Activated CD8-positive, alpha-beta memory T cell treated with anti-CD3 and anti-CD28 coated beads, Interleukin-2, amount 50 U/mL, for 1 hour (primary cell): Measurements from ENCODE around the gene RFX2.
"Not testable (repeated sequence)": the region's sequence is repeated elsewhere in the genome, so short reads cannot be mapped to it uniquely, and the experiment has no call there.

Experiments
- DNase-seq: peaks from one replicate; pipeline ENCODE4 v3.0.0-alpha.2; 2020; ENCODE audit errors: extremely low read depth

Gene RFX2

DNA sequence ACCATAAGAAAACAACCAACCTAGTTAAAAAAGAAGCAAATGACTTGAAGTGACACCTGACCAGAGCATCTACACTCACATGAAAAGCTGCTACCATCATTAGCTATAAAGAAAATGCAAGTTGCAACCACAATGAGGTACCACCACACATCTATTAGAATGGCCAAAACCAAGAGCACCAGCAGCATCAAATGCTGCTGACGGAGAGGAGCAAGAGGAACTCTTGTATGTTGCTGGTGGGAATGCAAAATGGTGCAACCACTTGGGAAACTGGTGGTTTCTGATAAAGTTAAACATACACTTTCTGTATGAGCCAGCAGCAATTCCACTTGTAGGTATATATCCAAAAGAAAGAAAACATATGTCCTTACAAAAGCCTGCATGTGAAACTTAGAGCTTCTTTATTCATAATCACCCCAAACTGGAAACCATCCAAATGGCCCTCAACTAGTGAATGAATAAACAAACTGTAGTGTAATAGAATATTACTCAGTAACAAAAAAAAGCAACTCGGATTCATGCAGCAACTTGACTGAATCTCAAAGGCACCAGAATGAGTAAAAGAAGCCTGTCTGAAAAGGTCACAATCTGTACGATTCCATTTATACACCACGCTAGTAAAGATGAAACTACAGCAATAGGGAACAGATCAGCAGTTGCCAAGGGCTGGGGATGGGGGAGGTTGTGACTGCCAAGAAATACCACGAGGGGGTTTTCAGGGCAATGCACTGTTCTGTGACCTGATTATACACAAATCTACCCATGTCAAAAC, 71.5 kb downstream of the RFX2 start:
- no peak for DNase-seq

DNA sequence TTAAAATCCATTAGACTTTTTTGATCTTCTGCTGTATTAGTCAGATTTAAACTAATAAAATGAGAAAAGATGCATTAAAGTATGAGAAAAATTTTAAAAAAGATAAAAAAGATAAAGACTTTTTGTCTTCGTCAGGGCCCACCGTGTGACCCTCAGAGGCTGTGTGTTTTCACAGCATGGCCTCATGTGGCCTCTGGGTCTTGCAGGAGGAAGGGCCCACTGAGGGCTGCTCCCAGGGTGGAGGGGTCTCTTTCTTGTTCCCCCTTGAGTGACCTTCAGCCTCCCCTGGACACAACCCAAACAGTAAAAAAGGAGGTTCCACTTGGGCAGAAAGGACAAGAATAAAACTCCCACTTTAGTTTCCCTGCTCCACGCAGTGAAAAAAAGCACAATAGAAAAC, 75.3 kb downstream of the RFX2 start:
- DNase-seq, result no peak

DNA sequence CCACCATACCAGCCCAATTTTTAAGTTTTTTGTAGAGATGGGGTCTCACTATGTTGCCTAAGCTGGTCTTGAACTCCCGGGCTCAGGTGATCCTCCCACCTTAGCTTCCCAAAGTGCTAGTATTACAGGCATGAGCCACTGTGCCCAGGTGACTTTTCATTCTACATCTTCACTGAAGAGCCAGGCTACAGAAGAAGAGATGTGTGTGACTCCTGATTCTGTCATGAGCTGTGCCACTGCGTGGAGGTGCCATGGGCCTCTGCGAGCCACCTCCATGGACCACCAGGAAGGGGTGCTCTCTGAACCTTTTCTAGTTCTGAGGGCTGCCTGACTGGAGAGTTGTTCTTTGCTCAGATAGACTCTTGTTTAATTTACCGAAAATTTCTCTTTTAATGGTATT, 75.8 kb downstream of the RFX2 start:
- no peak for DNase-seq

DNA sequence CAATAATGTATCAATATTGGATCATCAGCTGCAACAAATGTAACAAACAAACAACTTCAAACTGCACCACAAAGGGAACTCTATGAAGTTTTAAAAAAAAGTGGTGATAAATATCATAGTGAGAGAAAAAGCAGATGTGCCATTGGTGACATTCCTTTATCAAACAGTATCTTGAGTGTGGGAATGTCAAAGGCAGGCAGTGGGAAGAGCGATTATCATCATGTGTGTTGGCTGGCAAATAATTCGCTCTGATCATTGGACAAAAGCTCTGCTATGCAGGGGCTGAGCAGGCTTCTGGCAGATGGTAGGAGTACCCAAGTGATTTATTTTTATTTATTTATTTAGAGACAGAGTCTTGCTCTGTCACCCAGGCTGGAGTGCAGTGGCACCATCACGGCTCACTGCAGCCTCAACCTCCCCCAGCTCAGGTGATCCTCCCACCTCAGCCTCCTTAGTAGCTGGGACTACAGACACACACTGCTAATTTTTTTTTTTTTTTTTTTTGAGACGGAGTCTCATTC, 76.5 kb downstream of the RFX2 start:
- DNase-seq, result no peak

DNA sequence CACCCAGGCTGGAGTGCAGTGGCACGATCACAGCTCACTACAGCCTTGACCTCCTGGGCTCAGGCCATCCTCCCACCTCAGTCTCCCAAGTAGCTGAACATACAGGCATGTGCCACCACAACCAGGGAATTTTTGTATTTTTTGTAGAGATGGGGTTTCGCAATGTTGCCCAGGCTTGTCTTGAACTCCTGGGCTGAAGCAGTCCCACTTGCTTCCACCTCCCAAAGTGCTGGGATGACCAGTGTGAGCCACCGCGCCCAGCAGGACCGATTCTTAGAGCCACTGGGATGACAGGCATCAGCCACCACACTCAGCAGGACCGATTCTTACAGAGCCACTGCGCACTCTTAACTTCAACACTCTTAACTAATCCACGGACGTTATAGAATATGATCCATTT, 77.5 kb downstream of the RFX2 start:
- DNase-seq, result no peak

DNA sequence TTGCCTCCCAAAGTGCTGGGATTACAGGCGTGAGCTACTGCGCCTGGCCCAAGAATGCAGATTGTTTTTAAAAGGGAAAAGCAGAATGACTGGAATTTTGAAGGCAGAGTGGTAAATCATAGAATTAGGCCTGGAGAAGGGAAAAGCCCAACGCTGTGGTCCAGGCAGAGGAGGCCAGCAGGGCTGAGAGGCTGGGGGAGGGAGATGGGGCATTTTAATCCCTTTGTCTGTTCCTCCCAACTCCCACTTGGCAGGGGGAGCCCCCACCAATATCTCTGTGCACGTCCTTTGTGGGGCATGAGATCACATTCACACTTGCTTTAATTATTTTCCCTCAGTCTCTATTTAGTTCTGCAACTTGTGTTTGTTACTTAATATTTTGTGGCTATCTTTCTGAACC, 77.9 kb downstream of the RFX2 start:
- no peak for DNase-seq

DNA sequence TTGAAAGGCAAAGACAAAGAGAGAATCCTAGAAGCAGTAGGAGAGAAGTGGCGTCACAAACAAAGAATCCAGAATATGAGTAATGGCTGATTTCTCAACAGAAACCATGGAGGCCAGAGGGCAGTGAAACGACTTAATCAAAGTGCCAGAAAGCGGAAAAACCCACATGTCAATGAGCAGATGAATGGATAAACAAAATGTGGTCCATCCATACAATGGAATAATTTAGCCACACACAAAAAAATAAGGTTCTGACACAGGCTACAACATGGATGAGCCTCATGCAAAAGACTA, 80.1 kb downstream of the RFX2 start:
- no peak for DNase-seq

DNA sequence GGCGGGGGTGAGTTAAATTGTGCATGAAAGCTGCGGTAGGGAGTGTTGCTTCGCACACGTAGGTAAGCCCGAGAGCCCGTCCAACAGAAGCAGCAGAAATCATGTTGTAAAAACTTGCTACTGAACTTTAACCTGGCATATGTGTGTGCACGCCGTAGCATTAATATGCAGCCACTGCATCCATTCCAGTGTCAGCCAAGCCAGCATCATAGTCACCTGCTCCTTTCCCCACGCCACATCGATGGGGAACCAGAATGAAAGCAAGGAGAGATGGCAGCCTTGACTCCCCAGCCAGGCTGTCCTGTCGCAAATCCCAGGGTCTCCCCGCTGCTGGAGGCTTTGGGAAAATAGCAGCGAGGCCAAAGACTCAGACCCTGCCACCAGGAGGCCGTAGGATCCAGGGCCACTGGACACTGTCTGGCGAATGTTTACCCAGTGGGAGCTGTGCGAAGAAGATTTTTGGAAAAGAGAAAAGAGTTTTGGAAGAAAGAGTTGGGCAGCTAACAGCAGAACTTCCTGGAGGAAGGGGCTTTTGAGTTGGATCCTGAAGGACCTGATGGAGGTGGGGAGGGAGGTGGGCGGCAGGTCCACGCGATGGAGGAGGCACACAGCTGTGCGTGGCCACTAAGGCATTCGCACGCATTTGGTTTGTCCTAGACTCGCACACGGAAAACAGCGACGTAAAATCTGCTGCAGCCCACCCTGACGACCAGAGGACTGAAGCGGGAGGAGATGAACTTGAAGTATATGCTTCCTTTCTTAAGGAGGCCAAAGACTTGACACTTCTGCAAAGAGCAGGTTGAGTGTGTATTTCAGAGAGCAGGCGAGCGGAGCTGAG, 83.7 kb downstream of the RFX2 start:
- no peak for DNase-seq

DNA sequence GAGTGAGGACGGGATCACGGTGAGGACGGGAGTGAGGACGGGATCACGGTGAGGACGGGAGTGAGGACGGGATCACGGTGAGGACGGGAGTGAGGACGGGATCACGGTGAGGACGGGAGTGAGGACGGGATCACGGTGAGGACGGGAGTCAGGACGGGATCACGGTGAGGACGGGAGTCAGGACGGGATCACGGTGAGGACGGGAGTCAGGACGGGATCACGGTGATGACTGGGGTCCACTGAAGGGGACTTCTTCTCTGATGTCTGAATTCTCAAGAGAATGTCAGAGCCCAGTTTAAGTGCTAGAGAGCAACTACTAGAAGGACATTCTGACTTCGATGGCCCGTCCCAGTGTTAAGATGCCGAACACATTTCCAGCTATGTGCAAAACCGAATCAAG, 85.5 kb downstream of the RFX2 start:
- not testable (repeated sequence) for DNase-seq

DNA sequence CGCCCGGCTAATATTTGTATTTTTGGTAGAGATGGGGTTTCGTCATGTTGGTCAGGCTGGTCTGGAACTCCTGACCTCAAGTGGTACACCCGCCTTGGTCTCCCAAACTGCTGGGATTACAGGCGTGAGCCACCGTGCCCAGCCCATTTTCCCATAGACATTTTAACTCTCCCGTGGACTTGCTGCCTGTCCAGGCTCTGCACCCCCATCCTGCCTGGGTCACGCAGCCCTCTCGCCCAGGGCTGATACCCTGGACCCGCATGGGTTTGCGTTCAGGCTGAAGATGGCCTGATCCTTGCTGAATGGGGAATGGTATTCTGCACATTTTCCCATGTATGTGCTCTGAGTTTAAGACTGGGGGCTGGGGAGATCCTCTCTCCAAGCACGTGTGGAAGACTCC, 86.4 kb downstream of the RFX2 start:
- no peak for DNase-seq

DNA sequence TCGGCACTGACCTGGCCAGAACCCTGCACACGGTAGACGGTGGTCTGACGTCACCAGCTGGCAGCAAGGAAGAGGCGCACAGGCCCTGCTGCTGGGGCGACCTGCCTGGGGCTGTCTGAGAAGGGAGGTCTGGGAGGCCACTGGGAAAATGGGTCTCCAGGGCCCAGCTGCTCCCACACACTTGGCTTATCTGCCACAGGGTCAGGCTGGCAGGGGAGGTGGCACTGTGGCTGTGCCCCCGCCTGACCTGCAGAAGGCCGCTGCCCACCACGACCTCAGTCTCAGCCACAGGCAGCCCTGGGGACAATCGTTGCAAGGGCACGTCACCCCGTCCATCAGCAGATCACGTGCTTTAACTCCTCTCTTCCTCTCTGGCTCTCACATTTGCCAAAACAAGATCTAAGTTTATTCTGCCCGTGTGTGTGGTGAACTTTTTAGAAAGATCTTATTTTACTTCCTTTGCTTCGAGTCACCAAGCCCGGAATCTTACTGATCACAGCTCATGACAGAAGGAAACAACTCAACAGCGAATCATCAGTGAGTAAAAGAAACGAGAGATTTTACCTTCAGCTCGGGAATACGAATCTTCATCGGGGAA, 87.1 kb downstream of the RFX2 start:
- DNase-seq, result no peak

DNA sequence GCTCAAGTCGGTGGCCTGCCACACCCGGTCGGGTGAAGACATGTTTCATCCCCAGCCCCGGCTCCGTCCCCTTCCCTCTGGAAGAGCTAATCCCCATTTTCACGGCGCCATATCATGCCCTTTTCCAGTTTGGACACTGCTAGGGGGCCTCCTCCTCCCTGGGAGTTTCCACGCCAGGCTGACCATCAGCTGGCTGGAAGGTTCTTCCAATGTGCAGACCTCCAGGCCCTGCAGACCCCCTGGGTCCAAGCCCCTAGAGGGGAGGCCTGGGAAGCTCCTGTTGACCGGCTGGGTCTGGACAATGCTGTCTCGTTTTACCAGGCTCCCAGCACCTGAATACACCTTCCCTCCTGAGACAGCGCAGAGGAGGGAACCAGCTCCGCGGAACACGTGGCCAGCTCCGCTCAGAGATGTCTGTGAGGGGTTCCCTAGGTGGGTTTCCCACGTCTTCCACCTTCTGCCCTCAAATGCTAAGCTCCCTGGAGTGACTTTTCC, 87.7 kb downstream of the RFX2 start:
- DNase-seq, result no peak

DNA sequence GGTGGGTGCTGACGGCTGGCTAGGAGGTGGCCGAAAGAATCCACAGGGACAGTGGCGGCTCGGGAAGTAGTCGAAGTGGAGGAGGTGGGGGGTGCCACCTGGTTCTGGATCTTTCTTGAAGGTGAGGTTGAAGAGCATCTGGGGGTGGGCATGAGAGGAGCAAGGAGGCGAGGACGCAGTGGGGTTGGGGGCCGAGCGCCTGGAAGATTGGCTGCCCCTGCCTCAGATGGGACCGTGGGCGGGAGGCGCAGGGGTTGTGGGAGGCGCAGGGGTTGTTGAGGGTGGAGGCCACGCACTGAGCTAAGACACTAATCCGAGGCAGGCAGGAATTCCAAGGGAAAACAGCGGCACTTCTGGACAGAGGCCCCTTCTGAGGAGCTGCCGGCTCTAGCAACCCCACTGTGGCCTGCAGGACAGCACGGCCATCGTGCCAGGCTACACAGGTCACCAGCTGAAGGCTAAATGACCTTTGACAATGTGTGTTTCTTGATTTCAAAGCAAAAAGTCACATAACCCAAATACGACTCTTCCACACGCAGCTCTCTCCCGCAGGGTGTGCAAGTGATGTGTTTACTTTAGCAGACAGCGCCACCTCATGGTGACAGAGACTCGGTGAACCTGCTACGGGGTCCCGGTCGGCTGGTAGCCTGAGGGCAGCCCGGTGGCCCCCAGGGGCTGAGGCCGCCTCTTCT, 88.3 kb downstream of the RFX2 start:
- DNase-seq, result peak; percentile 50

DNA sequence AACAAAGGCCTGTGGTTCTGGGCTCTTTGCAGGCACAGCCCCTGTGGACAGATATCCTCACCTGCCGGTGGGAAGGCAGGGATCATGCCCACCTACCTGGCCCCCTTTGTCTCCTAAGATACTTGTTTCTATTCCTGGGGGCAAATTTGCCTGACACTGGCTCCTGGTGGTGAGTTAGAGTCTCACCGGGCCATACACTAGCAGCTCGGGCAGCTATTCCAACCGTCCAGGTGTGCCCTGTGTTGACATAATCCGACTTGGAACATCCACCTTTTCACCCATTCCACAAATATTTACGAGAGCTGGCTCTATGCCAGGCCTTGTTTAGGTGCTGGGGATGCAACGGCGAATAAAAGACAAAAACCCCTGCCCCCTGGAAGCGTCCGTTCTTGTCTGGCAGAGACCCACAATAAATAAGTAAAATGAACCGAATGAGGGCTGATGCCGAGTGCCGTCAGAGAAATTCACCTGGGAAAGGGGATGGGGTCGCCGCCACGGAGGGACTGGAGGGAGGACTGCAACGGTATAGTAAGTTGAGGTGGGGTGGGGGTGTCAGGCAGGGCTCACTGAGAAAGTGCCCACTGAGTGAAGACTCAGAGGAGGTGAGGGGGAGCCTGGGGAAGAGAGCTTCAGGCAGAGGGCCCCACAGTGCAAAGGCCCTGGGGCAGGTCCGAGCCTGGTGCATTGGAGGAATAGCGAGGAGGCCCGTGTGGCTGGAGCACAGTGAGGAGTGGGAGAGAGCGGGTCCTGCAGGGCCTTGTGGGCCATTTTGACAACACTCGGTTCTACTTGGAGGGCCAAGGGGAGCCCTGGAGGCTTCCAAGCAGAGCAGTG, 89.1 kb downstream of the RFX2 start:
- DNase-seq, result no peak

DNA sequence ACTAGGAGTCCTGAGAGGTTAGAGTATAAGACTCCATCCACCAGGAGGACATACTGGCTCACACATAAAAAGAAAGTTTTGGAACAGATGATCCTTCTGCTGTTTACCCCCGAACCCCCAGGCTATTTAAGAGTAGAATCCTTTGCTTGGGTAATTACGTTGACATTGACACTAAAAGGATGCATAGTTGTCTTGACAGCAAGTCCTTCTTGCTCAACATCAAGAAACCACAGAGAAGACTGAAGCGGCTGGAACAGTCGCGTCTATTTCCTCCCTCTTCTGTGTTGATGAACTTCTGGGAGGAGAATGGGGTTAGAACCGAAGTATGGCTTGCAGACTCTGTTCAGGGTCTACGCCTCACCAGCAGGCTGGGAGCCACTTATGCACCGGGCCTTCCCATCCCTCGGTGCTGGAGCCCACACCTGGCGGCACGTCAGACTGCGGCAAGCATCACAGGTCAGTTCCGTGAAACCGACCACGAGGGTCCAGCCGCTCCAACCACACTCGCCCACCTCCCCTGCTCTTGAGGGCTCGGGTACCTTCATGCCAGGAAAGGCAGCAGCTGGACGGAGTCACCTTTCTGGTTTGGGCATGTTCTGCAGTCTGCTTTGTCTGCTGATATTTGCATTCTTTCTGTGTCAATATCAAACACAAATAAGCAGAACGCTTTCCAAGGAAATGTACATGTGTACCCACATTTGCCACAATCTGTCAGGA, 90.0 kb downstream of the RFX2 start:
- no peak for DNase-seq

DNA sequence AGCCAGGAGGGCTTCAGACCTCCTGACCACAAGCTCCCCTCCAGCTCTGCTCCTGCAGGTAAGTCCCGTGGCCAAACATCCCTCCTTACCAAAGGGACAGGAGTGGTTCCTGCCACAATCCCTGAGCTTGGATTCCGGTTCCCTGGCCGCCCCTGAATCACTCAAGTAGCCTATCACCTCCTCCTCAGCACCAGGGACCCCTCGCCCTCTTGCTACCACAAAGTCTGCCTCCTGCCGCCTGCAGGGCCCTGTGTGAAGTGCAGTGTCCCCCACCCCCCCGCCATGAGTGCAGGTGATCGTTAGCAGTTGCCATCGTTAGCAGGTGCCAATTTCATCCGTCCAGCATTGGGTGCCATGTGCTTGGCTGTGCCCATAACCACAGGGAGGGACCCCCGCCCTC, 91.5 kb downstream of the RFX2 start:
- DNase-seq, result no peak

DNA sequence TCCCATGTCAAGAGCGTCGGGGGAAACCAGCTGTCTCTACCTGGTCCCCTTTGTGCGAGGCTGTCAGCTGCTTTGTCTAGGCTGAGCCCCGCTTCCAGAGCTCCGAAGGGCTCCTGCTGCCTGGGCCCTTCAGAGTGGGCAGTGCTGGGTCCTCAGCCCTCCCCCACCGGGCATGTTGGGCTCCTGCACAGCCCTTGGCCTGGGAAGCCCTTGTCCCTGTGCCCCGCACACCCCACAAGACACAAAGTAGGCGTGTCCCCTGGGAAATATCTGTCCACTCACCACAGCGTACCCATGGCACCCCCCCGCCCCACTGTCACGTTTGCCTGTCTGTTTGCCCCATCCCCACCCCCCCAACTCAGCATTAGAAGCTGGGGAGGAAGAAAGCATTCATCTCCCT, 92.7 kb downstream of the RFX2 start:
- DNase-seq, result no peak

DNA sequence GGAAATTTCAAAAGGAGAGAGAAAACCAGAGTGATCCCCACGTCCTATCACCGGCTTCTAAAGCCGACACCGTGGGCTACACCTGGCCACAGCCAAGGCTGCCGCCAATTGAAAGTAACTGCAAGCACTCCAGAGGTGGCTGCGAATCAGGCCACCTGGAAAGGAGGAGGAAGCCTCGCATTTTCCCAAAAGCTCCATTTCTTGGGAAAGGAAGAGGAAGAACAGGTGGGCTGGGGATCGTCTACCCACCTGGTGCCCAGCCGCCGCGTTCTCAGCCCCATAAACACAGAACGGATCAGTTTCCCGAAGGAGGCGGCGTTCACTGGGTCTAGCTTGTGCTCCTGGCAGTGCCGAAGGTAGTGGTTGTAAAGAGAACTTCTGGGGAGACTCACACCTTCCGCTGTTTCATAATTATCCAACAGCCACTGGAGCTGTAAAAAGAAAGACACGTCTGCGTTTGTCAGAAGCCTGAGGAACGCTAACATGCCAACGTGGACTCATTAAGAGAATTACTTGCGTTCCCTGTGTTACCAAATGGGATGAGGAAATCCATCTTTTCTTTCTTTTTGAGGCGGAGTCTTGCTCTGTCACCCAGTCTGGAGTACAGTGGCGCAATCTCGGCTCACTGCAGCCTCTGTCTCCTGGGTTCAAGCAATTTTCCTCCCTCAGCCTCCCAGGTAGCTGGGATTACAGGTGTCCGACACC, 94.3 kb downstream of the RFX2 start:
- DNase-seq, result no peak

DNA sequence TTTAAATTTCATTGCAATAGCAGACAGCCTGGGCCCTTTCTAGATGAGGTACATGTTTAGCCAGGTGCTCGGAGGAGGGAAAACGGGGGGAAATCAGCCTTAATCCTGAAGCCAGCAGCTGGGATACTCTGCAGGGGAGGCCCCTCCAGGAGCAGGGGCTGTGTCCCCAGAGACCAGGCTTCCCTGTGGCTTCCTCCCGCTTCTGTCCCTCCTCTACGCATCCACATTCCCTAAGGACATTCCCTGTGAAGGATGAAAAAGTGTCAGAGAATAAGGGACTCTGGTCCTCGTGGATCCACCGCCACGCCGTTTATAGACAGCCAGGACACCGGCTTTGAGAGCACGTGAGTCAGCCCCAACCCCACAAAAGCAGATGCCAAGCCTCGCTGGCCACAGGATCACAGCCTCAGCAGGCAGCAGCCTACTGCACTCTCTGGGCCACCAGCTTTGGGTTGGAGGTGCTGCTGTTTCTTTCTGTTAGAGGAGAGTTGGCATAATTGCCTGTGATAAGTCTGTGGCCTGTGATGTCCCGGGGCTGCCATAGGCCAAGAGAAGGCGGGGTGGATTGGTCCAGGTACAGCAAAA, 95.7 kb downstream of the RFX2 start:
- DNase-seq, result no peak
